HepG2 (cell line): ENCODE data around the gene NCOA5. TPM values are rescaled to one million over a fixed set of nuclear protein-coding genes. Genes with fewer than 3 reads are reported as not detected.

ENCODE experiments used
- ATAC-seq: fragments of 200-7000 bp; cut with Tn5 transposase; 3 replicates; pipeline ENCODE4 v1.9.1; 2020; ENCODE audit warnings: mild to moderate bottlenecking, moderate library complexity
- BruUV-seq: library from RNA; stranded (reverse); fragments of 400-500 nt; replicated peaks from 2 replicates; lab custom pipeline; 2021; lab: Mats Ljungman, UMichigan
- CTCF ChIA-PET: fragments of 300-600 bp; formaldehyde crosslinking; extraction: SDS; loops from one replicate; lab custom pipeline; 2021; ENCODE audit warnings: low total read pairs, inconsistent platforms, low intra/inter-chr PET ratio; lab: Yijun Ruan, JAX
- POLR2A ChIA-PET: fragments of 350-600 bp; sonication (Branson Sonifier 250); formaldehyde crosslinking; loops from one replicate; lab custom pipeline; 2020; ENCODE audit warnings: antibody characterized with exemption, inconsistent platforms; lab: Yijun Ruan, JAX
- DNase-seq: peaks from one replicate; pipeline ENCODE4 v3.0.0-alpha.2; 2015; ENCODE audit warnings: low spot score
- FAIRE-seq: peaks from 3 replicates; lab custom pipeline; 2011; peaks lifted over from hg19 to GRCh38; lab: Jason Lieb, UNC
- H2AFZ ChIP-seq: one replicate; pipeline ENCODE4 v1.6.1; 2011; ENCODE audit warnings: low read length, inconsistent platforms
- H3K27ac ChIP-seq: fragments of 300-600 bp; 3 replicates; pipeline ENCODE4 v1.8.0; 2011; ENCODE audit warnings: mixed run types, mild to moderate bottlenecking, mixed read lengths, low read length, inconsistent platforms; ENCODE audit not compliant: insufficient read depth; ENCODE audit errors: extremely low read length
- H3K27me3 ChIP-seq, 2 experiments: fragments of 200-600 bp in 1 of 2; 2 replicates in 1 of 2; 3 replicates in 1 of 2; pipeline versions ENCODE4 v1.6.0 to v1.8.0; 2011; ENCODE audit warnings: low read length in 2 of 2, mild to moderate bottlenecking in 2 of 2, moderate library complexity in 2 of 2, inconsistent platforms in 1 of 2; ENCODE audit not compliant: insufficient read depth in 2 of 2, control insufficient read depth in 1 of 2
- H3K36me3 ChIP-seq, 2 experiments: fragments of 200-600 bp in 1 of 2; replicated peaks in 1 of 2; 2 replicates in 1 of 2; 3 replicates in 1 of 2; pipeline versions ENCODE4 v1.5.1 to v1.8.0; 2011; ENCODE audit warnings: low read length in 2 of 2, inconsistent platforms in 1 of 2; ENCODE audit not compliant: insufficient read depth in 2 of 2, control insufficient read depth in 1 of 2
- H3K4me1 ChIP-seq: 2 replicates; pipeline ENCODE4 v1.5.1; 2012; ENCODE audit warnings: low read length, inconsistent platforms; ENCODE audit not compliant: insufficient read depth
- H3K4me2 ChIP-seq: 2 replicates; pipeline ENCODE4 v1.6.0; 2011; ENCODE audit warnings: low read depth, low read length, inconsistent platforms
- H3K4me3 ChIP-seq, 3 experiments: fragments of 200-600 bp in 1 of 3; sonication (generic), shearing (Covaris generic) in 1 of 3; replicated peaks in 1 of 3; 2 replicates each; pipeline ENCODE4 v1.5.1; 2011 to 2016; ENCODE audit warnings: low read length in 3 of 3, inconsistent platforms in 2 of 3, low read depth in 2 of 3, mild to moderate bottlenecking in 2 of 3, control low read depth in 1 of 3, mixed read lengths in 1 of 3; ENCODE audit not compliant: insufficient read depth in 1 of 3
- H3K79me2 ChIP-seq: one replicate; pipeline ENCODE4 v1.6.1; 2011; ENCODE audit warnings: low read length, inconsistent platforms; ENCODE audit not compliant: insufficient read depth
- H3K9ac ChIP-seq: 2 replicates; pipeline ENCODE4 v1.6.0; 2011; ENCODE audit warnings: mild to moderate bottlenecking, low read depth, low read length, inconsistent platforms; ENCODE audit not compliant: insufficient read depth
- H3K9me3 ChIP-seq: 2 replicates; pipeline ENCODE4 v1.5.1; 2012; ENCODE audit warnings: mild to moderate bottlenecking, low read length
- H4K20me1 ChIP-seq: 2 replicates; pipeline ENCODE4 v1.6.0; 2011; ENCODE audit warnings: inconsistent platforms, mild to moderate bottlenecking, low read length, moderate library complexity; ENCODE audit not compliant: insufficient read depth
- AGO2 ChIP-seq: fragments of 200-400 bp; formaldehyde crosslinking; optimal IDR thresholded peaks from 2 replicates; pipeline ENCODE3; 2017; ENCODE audit warnings: mild to moderate bottlenecking, low read depth, low read length, moderate library complexity
- ATF7 ChIP-seq, 2 experiments: fragments of 450-650 bp in 1 of 2; sonication (generic) in 1 of 2; formaldehyde crosslinking in 1 of 2; IDR thresholded peaks; 2 replicates each; pipeline versions ENCODE4 v1.4.0 to v1.6.1; 2016 to 2020; ENCODE audit warnings: antibody characterized with exemption in 1 of 2, mild to moderate bottlenecking in 1 of 2, missing genetic modification reagents in 1 of 2
- HBP1 ChIP-seq: IDR thresholded peaks from 2 replicates; pipeline ENCODE4 v1.6.1; 2016; ENCODE audit warnings: low read depth, control low read depth
- HMGA1 ChIP-seq: sonication (generic); formaldehyde crosslinking; conservative IDR thresholded peaks from 2 replicates; pipeline ENCODE4 v1.4.0; 2020; ENCODE audit warnings: missing genetic modification reagents
- IKZF1 ChIP-seq: fragments of 450-650 bp; IDR thresholded peaks from 2 replicates; pipeline ENCODE4 v1.7.1; 2016
- NFE2 ChIP-seq: sonication (generic); formaldehyde crosslinking; IDR thresholded peaks from 2 replicates; pipeline ENCODE4 v1.4.0; 2020; ENCODE audit warnings: missing genetic modification reagents
- POLR2AphosphoS2 ChIP-seq: IDR thresholded peaks from 2 replicates; pipeline ENCODE4 v1.6.1; 2011; ENCODE audit warnings: low read depth, low read length, improper control_type of control experiment
- SOX5 ChIP-seq: IDR thresholded peaks from 2 replicates; pipeline ENCODE4 v1.6.1; 2016; ENCODE audit warnings: borderline replicate concordance
- SRY ChIP-seq: sonication (generic); formaldehyde crosslinking; IDR thresholded peaks from 2 replicates; pipeline ENCODE4 v1.8.0; 2022; ENCODE audit warnings: mild to moderate bottlenecking, missing genetic modification reagents
- TCF7L2 ChIP-seq: IDR thresholded peaks from 2 replicates; pipeline ENCODE4 v1.6.1; 2011; ENCODE audit warnings: mild to moderate bottlenecking, low read depth, low read length, moderate library complexity
- ZBTB10 ChIP-seq: sonication (generic); formaldehyde crosslinking; IDR thresholded peaks from 2 replicates; pipeline ENCODE4 v1.4.0; 2020; ENCODE audit warnings: missing genetic modification reagents, borderline replicate concordance
- ZBTB34 ChIP-seq: sonication (generic); formaldehyde crosslinking; IDR thresholded peaks from 2 replicates; pipeline ENCODE4 v1.8.0; 2022; ENCODE audit warnings: mild to moderate bottlenecking, missing genetic modification reagents
- ZC3H4 ChIP-seq: sonication (generic); formaldehyde crosslinking; IDR thresholded peaks from 2 replicates; pipeline ENCODE4 v1.4.0; 2020; ENCODE audit warnings: missing genetic modification reagents, borderline replicate concordance
- ZNF205 ChIP-seq: IDR thresholded peaks from 2 replicates; pipeline ENCODE4 v1.6.1; 2018; ENCODE audit warnings: missing biosample characterization, missing genetic modification reagents
- ZNF383 ChIP-seq: sonication (generic); formaldehyde crosslinking; IDR thresholded peaks from 2 replicates; pipeline ENCODE4 v1.4.0; 2020; ENCODE audit warnings: missing genetic modification reagents, mild to moderate bottlenecking, borderline replicate concordance
- ZNF431 ChIP-seq: sonication (generic); formaldehyde crosslinking; IDR thresholded peaks from 2 replicates; pipeline ENCODE4 v1.9.0; 2022; ENCODE audit warnings: missing genetic modification reagents, low read depth, mild to moderate bottlenecking, borderline replicate concordance
- ZNF674 ChIP-seq: sonication (generic); formaldehyde crosslinking; IDR thresholded peaks from 2 replicates; pipeline ENCODE4 v1.5.0; 2020; ENCODE audit warnings: low read depth, mild to moderate bottlenecking, missing genetic modification reagents
- ZNF775 ChIP-seq: sonication (generic); formaldehyde crosslinking; IDR thresholded peaks from 2 replicates; pipeline ENCODE4 v1.4.0; 2020; ENCODE audit warnings: missing genetic modification reagents, mild to moderate bottlenecking, moderate library complexity, borderline replicate concordance
- WGBS: methylation state at CpG from one replicate; pipeline ENCODE4 v1.1.6; 2017; ENCODE audit warnings: low lambda C conversion rate; 5-methylcytosine and 5-hydroxymethylcytosine counted together
- in situ Hi-C: cut with HindIII; loops from 2 replicates; pipeline ENCODE4 v1.10.0; 2017; ENCODE audit warnings: low pct_unique_long_range_greater_than_20kb; ENCODE audit not compliant: extremely low pct_ligation_motif_present
- intact Hi-C: fragments of 100-400 bp; cut with micrococcal nuclease; formaldehyde crosslinking; loops from one replicate; pipeline ENCODE4 v1.10.0; 2022; ENCODE audit not compliant: unreplicated experiment
- polyA plus RNA-seq, 8 experiments: library from polyadenylated mRNA; depleted of rRNA in 3 of 8; stranded (reverse) in 7 of 8; unstranded in 1 of 8; fragments of >200 nt; fragmentation: Illumina TruSeq in 4 of 8; extraction: Trizol in 4 of 8; gene quantifications; 2 replicates each; pipeline versions ENCODE4 v1.2.1 to v1.2.3, GENCODE V29; 2011 to 2016; ENCODE audit warnings: low read depth in 4 of 8, missing spikeins in 1 of 8, mixed read lengths in 1 of 8; ENCODE audit not compliant: insufficient read depth in 1 of 8
- total RNA-seq, 5 experiments: library from RNA; depleted of rRNA; stranded (reverse); fragments of >200 nt; fragmentation: Illumina TruSeq; extraction: Trizol; gene quantifications; 2 replicates each; pipeline ENCODE4 v1.2.3, GENCODE V29; 2016; ENCODE audit warnings: low read depth in 1 of 5

NCOA5 gene
- total and polyA plus RNA-seq, 2 of the 13 experiments (the other 11 are each of a cell fraction or from before 2014, with no cell fraction given) = 16.5 to 28.4 TPM

GRCh38 chr20:46022411-46023147 is 67.2 kb downstream of the NCOA5 start:
- peaks cover 35% of the 10 kb centered on the region for H3K4me1 ChIP-seq
- H2AFZ ChIP-seq = no peak overlapping the region
- peaks cover 15% of the 10 kb centered on the region for H4K20me1 ChIP-seq
- peak; percentile 54 for ATAC-seq
- no peaks in the 10 kb centered on the region for H3K79me2 ChIP-seq
- H3K36me3 ChIP-seq = no peaks in the 10 kb centered on the region
- DNase-seq = peak; percentile 52
- in situ Hi-C loops = loop anchor here (5.0 to 10.0 kb wide), 2 partner anchors 65 to 152 kb away; partner anchors contain the start of gene NCOA5
- H3K4me3 ChIP-seq = peak overlapping the region; percentile 83 to 88 (median 84)
- H3K27ac ChIP-seq = no peak overlapping the region
- FAIRE-seq = no peak
- peak overlapping the region; percentile 25; the same call in 1 of the 2 replicates for H3K9ac ChIP-seq
- 4% methylated on average over 37 of the region's 37 CpGs for WGBS
- peak overlapping the region; percentile 100 for H3K4me2 ChIP-seq
- CTCF ChIA-PET = interaction anchor here (0.7 to 3.5 kb wide), 4 partner anchors 8 to 129 kb away, joined by 3 to 17 read pairs (median 10); no protein-coding TSS in a partner anchor
- POLR2A ChIA-PET = interaction anchor here (0.8 to 1.4 kb wide), 4 partner anchors 44 to 384 kb away, joined by 3 to 4 read pairs (median 3); partner anchors contain the start of gene ELMO2
- BruUV-seq = no TSS peak
- intact Hi-C loops = loop anchor here (1.0 to 2.0 kb wide), 3 partner anchors 19 to 154 kb away; partner anchors contain the start of gene NCOA5
- no peaks in the 10 kb centered on the region for H3K9me3 ChIP-seq
- no peaks in the 10 kb centered on the region for H3K27me3 ChIP-seq
- no peak for TF ChIP-seq ZBTB34
- TF ChIP-seq ZNF205 (CRISPR knock-in tag) = no peak
- TF ChIP-seq ZNF775 = no peak
- TF ChIP-seq SRY (CRISPR knock-in tag) = no peak
- no peak for TF ChIP-seq TCF7L2
- no peak for TF ChIP-seq POLR2AphosphoS2
- no peak for TF ChIP-seq AGO2
- no peak for TF ChIP-seq ZNF431 (CRISPR knock-in tag)
- no peak for TF ChIP-seq ZBTB10 (CRISPR knock-in tag)
- no peak for TF ChIP-seq IKZF1
- no peak for TF ChIP-seq ATF7 (IDR thresholded peaks at IDR 0.05)
- TF ChIP-seq ATF7 (CRISPR knock-in tag; IDR thresholded peaks at IDR 0.05) = no peak; the same call in 1 of the 2 replicates
- TF ChIP-seq HMGA1 = no peak
- no peak for TF ChIP-seq ZC3H4 (CRISPR knock-in tag)
- no peak for TF ChIP-seq HBP1 (CRISPR knock-in tag)
- TF ChIP-seq ZNF674 (CRISPR knock-in tag) = no peak
- TF ChIP-seq SOX5 = no peak
- no peak for TF ChIP-seq ZNF383
- TF ChIP-seq NFE2 (CRISPR knock-in tag) = no peak
